Colonic mucosa (tissue), 4 donors: ENCODE measurements around the gene NKAIN2. TPM values are rescaled to one million over a fixed set of nuclear protein-coding genes. Genes with fewer than 3 reads are reported as not detected.

Experiments
- DNase-seq: peaks from one replicate; pipeline ENCODE4 v3.0.0-alpha.2; 2020
- H3K27ac ChIP-seq: fragments of 200-600 bp; one replicate; pipeline ENCODE4 v1.8.0; 2021
- H3K27me3 ChIP-seq: fragments of 200-600 bp; one replicate; pipeline ENCODE4 v1.8.0; 2021
- H3K36me3 ChIP-seq: fragments of 200-600 bp; one replicate; pipeline ENCODE4 v1.8.0; 2021
- H3K4me1 ChIP-seq: fragments of 200-600 bp; one replicate; pipeline ENCODE4 v1.8.0; 2021; ENCODE audit warnings: mild to moderate bottlenecking
- H3K4me3 ChIP-seq: fragments of 200-600 bp; one replicate; pipeline ENCODE4 v1.8.0; 2021
- H3K9ac ChIP-seq, 2 donors: one replicate each; pipeline ENCODE4 v1.7.0; 2013; ENCODE audit warnings: control low read depth in 2 of 2, low read depth in 2 of 2, low read length in 2 of 2
- H3K9me3 ChIP-seq: fragments of 200-600 bp; one replicate; pipeline ENCODE4 v1.8.0; 2021
- intact Hi-C: fragments of 100-400 bp; cut with DNase I; formaldehyde crosslinking; loops from one replicate; pipeline ENCODE4 v1.14.1; 2022
- total RNA-seq, 2 donors: library from RNA; stranded (reverse); fragmentation: NEBNext Ultra II Directional in 1 of 2; extraction: Animal tissue kit (Norgen Biotek cat#: 25700) in 1 of 2; gene quantifications; one replicate each; pipeline ENCODE4 v1.2.1, GENCODE V29; 2021
- TF ChIP-seq, protein P1 (sequence below): fragments of 200-600 bp; IDR thresholded peaks from one replicate; pipeline ENCODE4 v1.8.0; 2022; ENCODE audit warnings: antibody characterized with exemption, mild to moderate bottlenecking
- donor health status: healthy.
- donor health status: DM: no; HTN: no; CAD: no.
- donor health status: DM: no; HTN: no; CAD: no.

Gene NKAIN2
- total RNA-seq, 2 donors from 2014 or later: 0.21 TPM; not detected in 1

DNA sequence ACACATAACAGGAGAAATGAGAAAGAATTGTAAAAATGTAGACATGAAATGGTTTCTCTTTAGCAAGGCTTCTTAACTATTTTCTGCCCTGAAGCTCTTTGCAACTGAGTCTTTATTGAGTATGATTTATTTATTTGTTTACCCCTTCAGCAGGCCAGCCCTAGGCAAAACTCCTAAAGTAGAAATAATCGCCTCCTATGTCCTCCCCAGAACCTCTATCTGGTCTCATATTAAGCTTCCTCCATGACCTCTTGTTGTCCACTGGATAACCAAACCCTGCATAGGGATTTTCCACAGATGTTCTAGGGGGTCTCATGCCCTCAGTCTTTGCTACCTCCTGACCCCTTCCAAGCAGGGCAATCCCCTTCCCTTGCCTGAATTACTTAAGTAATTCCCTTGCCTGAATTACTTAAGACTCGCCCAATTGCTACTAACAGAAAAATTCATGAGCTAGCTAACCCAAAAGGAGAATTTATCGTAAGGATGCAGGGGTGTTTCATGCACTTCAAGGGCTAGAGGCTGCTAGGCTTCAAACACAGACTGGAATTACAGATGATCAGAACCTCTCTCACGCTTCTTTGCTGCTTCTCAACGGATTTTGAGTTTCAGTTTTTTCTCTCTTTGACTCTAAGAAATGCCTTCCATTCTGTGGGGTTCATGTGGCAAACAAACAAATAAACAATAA is 732.6 kb downstream of the NKAIN2 start:
- no peaks in the 10 kb centered on the region for H3K36me3 ChIP-seq
- no peak overlapping the region for H3K4me3 ChIP-seq
- TF ChIP-seq, protein P1, sequence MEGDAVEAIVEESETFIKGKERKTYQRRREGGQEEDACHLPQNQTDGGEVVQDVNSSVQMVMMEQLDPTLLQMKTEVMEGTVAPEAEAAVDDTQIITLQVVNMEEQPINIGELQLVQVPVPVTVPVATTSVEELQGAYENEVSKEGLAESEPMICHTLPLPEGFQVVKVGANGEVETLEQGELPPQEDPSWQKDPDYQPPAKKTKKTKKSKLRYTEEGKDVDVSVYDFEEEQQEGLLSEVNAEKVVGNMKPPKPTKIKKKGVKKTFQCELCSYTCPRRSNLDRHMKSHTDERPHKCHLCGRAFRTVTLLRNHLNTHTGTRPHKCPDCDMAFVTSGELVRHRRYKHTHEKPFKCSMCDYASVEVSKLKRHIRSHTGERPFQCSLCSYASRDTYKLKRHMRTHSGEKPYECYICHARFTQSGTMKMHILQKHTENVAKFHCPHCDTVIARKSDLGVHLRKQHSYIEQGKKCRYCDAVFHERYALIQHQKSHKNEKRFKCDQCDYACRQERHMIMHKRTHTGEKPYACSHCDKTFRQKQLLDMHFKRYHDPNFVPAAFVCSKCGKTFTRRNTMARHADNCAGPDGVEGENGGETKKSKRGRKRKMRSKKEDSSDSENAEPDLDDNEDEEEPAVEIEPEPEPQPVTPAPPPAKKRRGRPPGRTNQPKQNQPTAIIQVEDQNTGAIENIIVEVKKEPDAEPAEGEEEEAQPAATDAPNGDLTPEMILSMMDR: no peak
- H3K27ac ChIP-seq: no peak overlapping the region
- no peak overlapping the region for H3K9ac ChIP-seq
- H3K27me3 ChIP-seq: no peaks in the 10 kb centered on the region
- DNase-seq: no peak
- intact Hi-C loops: no loop called here
- H3K4me1 ChIP-seq: no peaks in the 10 kb centered on the region
- no peaks in the 10 kb centered on the region for H3K9me3 ChIP-seq

DNA sequence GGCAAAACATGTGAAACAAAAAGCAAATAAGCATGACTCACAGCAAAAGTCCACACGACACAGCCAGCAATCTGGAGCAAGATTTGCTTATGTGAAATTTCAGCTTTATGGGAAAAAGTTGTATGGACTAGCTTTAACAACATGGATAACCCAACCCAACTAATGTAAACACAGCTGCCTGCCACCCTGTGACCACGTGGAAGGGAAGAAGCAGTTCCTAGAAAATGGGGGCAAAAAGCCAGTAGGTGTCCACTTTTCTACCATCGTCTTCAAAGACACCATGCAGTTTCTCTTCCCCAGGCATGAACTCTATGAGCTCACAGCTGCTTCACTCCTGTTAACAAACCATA is 733.2 kb downstream of the NKAIN2 start:
- TF ChIP-seq, protein P1: no peak
- no peaks in the 10 kb centered on the region for H3K36me3 ChIP-seq
- no peaks in the 10 kb centered on the region for H3K9me3 ChIP-seq
- DNase-seq: no peak
- no peak overlapping the region for H3K9ac ChIP-seq
- H3K27ac ChIP-seq: no peak overlapping the region
- H3K4me1 ChIP-seq: no peaks in the 10 kb centered on the region
- H3K4me3 ChIP-seq: no peak overlapping the region
- intact Hi-C loops: no loop called here
- H3K27me3 ChIP-seq: no peaks in the 10 kb centered on the region

DNA sequence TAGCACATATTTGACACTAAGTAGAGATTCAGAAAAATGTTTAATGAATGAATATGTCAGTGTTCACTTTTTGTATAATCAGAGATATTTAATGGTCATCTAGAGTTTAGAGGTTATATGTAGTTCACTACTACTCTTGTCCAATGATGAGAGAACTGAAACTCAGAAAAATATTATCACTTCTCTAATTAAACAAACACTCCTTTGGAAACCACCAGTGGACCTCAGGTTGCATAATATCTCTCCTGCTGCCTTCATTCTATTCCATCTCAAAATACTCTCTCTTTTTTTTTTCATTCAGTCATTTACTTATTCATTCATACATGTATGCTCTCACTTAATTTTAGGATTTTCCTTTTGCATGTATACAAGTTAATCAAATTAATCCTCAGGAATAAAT is 735.4 kb downstream of the NKAIN2 start:
- intact Hi-C loops: no loop called here
- Histone ChIP-seq H3K27ac (no peak overlapping the region), H3K27me3 (no peaks in the 10 kb centered on the region), H3K4me3 (no peak overlapping the region), H3K9ac (no peak overlapping the region), H3K4me1 (no peaks in the 10 kb centered on the region), H3K9me3 (no peaks in the 10 kb centered on the region), H3K36me3 (no peaks in the 10 kb centered on the region)
- DNase-seq: no peak
- TF ChIP-seq, protein P1: no peak

DNA sequence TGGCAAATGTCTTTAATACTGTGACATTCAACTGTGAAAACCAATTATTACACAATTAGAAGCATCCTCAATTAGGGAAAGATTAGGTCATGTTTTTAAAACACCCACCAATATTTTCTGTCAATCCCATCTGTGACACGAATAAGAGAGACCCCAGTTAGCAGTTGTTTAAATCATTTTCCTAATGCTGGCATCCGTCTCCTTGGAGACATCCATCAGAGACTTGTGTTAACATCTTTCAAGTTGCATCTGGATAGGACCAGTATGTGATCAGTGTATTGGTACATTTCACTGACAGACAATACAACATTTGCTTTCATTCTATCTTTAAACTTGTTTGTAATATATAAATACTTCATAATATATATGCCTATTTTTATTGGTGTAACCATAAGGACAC is 737.9 kb downstream of the NKAIN2 start:
- TF ChIP-seq, protein P1: no peak
- no peaks in the 10 kb centered on the region for H3K9me3 ChIP-seq
- intact Hi-C loops: no loop called here
- no peaks in the 10 kb centered on the region for H3K4me1 ChIP-seq
- H3K27me3 ChIP-seq: no peaks in the 10 kb centered on the region
- no peak overlapping the region for H3K4me3 ChIP-seq
- no peaks in the 10 kb centered on the region for H3K36me3 ChIP-seq
- H3K9ac ChIP-seq: no peak overlapping the region
- no peak overlapping the region for H3K27ac ChIP-seq
- no peak for DNase-seq

DNA sequence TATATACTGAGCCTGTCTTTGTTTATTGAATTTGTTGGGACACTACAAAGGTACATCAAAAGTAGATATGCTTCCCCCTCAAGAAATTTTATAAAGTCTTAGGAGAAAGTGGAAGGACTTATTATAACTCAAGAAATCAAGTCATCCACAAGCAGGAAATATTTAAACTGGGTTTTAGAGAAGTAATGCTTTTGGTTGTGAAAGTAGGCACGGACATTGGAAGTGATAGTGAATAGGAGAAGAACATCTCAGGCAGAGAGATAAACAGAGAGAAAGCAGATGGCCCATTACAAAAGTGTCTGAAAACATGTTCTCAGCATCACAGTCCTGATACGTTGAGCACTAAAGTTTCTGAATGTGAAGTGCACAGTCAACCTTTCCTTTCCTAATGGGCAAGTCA is 742.9 kb downstream of the NKAIN2 start:
- Histone ChIP-seq H3K4me3 (no peak overlapping the region), H3K9me3 (no peaks in the 10 kb centered on the region), H3K27me3 (no peaks in the 10 kb centered on the region), H3K9ac (no peak overlapping the region), H3K27ac (no peak overlapping the region), H3K4me1 (no peaks in the 10 kb centered on the region), H3K36me3 (no peaks in the 10 kb centered on the region)
- no peak for DNase-seq
- intact Hi-C loops: no loop called here
- TF ChIP-seq, protein P1: no peak
